MM.1S (cell line): ENCODE results near the gene NXPH2.

Experiments used
- EZH2 ChIP-seq: fragments of 300-600 bp; sonication (generic); optimal IDR thresholded peaks from 2 replicates; pipeline ENCODE3; 2017; ENCODE audit warnings: low read depth, mild to moderate bottlenecking, antibody characterized with exemption, low read length, mixed read lengths
- EZH2phosphoT487 ChIP-seq: fragments of 300-600 bp; sonication (generic); IDR thresholded peaks from 2 replicates; pipeline ENCODE4 v1.6.1; 2018; ENCODE audit warnings: antibody characterized with exemption, low read length
- TF ChIP-seq, protein P1 (sequence below): fragments of 300-600 bp; sonication (generic); IDR thresholded peaks from 2 replicates; pipeline ENCODE4 v1.5.1; 2016; ENCODE audit warnings: antibody characterized with exemption, low read length, mixed read lengths

DNA sequence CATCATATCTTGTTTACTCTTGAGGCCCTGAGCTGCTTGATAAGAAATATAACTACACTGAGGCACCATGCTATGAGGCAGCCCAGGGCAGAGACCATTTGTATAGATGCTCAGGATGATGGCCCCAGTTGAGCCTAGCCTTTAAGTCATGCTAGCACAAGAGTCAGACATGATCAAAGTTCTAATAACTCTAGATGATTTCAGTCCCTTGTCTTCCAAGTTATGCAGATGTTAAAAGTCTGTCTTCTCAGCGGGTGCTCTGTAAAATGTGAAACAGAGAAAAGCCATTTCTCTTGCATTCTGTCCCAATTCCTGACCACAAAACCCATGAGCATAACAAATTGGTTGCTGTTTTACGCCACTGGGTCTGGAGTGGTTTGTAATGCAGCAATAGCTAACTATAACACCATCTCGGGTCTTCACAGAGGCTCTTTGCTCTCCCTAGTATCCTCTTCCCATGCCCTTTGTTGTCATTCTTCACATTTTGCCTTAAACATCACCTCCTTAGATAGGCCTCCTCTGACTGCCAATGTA, 49.6 kb downstream of the NXPH2 start:
- TF ChIP-seq, protein P1, sequence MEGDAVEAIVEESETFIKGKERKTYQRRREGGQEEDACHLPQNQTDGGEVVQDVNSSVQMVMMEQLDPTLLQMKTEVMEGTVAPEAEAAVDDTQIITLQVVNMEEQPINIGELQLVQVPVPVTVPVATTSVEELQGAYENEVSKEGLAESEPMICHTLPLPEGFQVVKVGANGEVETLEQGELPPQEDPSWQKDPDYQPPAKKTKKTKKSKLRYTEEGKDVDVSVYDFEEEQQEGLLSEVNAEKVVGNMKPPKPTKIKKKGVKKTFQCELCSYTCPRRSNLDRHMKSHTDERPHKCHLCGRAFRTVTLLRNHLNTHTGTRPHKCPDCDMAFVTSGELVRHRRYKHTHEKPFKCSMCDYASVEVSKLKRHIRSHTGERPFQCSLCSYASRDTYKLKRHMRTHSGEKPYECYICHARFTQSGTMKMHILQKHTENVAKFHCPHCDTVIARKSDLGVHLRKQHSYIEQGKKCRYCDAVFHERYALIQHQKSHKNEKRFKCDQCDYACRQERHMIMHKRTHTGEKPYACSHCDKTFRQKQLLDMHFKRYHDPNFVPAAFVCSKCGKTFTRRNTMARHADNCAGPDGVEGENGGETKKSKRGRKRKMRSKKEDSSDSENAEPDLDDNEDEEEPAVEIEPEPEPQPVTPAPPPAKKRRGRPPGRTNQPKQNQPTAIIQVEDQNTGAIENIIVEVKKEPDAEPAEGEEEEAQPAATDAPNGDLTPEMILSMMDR: no peak
- TF ChIP-seq EZH2phosphoT487 (no peak), EZH2 (no peak)
